GM12878 (cell line): ENCODE data around the gene POR.

Source experiments
- CREM ChIP-seq: IDR thresholded peaks from 2 replicates; pipeline ENCODE4 v1.6.1; 2014; ENCODE audit warnings: antibody characterized with exemption, low read depth
- ETV6 ChIP-seq, 2 experiments: fragments of 450-650 bp in 1 of 2; IDR thresholded peaks in 1 of 2; conservative IDR thresholded peaks in 1 of 2; 2 replicates each; pipeline ENCODE4 v1.6.1; 2014; ENCODE audit warnings: antibody characterized with exemption in 1 of 2, borderline replicate concordance in 1 of 2, low read depth in 1 of 2, mild to moderate bottlenecking in 1 of 2, moderate library complexity in 1 of 2
- MXI1 ChIP-seq: fragments of 150-350 bp; IDR thresholded peaks from 2 replicates; pipeline ENCODE4 v1.6.1; 2011; ENCODE audit warnings: low read depth, mild to moderate bottlenecking, inconsistent platforms, low read length, improper control_type of control experiment
- NFIC ChIP-seq: IDR thresholded peaks from 2 replicates; pipeline ENCODE4 v1.6.1; 2012; ENCODE audit warnings: low read depth, mild to moderate bottlenecking, inconsistent platforms, low read length, moderate library complexity
- POLR2AphosphoS2 ChIP-seq: IDR thresholded peaks from 2 replicates; pipeline ENCODE4 v1.6.1; 2011; ENCODE audit warnings: low read depth, mild to moderate bottlenecking, low read length, improper control_type of control experiment, moderate library complexity
- ZNF384 ChIP-seq: IDR thresholded peaks from 2 replicates; pipeline ENCODE4 v1.6.1; 2012; ENCODE audit warnings: low read depth, mild to moderate bottlenecking, low read length, improper control_type of control experiment, borderline replicate concordance
- ZNF622 ChIP-seq: fragments of 450-650 bp; IDR thresholded peaks from 2 replicates; pipeline ENCODE4 v1.6.1; 2017; ENCODE audit warnings: mild to moderate bottlenecking, inconsistent platforms

- TF ChIP-seq MXI1, result no peak
- no peak for TF ChIP-seq NFIC
- no peak for TF ChIP-seq ZNF384
- TF ChIP-seq CREM, result no peak
- TF ChIP-seq ZNF622, result no peak
- TF ChIP-seq POLR2AphosphoS2, result no peak
- no peak for TF ChIP-seq ETV6 (conservative IDR thresholded peaks at IDR 0.05 in 1 of 2, IDR thresholded peaks at IDR 0.05 in 1 of 2; ENCODE audit: borderline replicate concordance in 1 of 2, low read depth in 1 of 2)
These were observed 16.7 kb downstream of the POR start for GRCh38 chr7:75931680-75932079.
